Memory B cell (primary cell): ENCODE results near the gene DNM1L.

Experiments used
- ATAC-seq: fragments of 150-1000 bp; cut with Tn5 transposase; 2 replicates; pipeline ENCODE4 v1.10.0; 2021; ENCODE audit warnings: low read depth, mild to moderate bottlenecking, moderate library complexity
- DNase-seq, 2 donors: peaks; one replicate each; pipeline ENCODE4 v3.0.0; 2022; ENCODE audit warnings: low spot score in 2 of 2
- H3K27ac Mint-ChIP-seq: one replicate; pipeline ENCODE4 v1.8.0; 2022; ENCODE audit warnings: mild to moderate bottlenecking, moderate library complexity, mixed read lengths
- H3K27me3 Mint-ChIP-seq: one replicate; pipeline ENCODE4 v1.8.0; 2022; ENCODE audit warnings: mixed read lengths
- H3K36me3 Mint-ChIP-seq: one replicate; pipeline ENCODE4 v1.8.0; 2022; ENCODE audit warnings: mild to moderate bottlenecking, mixed read lengths
- H3K4me1 Mint-ChIP-seq: one replicate; pipeline ENCODE4 v1.8.0; 2022; ENCODE audit warnings: mixed read lengths
- H3K4me3 Mint-ChIP-seq: one replicate; pipeline ENCODE4 v1.8.0; 2022; ENCODE audit warnings: mild to moderate bottlenecking, moderate library complexity, mixed read lengths
- H3K9me3 Mint-ChIP-seq: one replicate; pipeline ENCODE4 v1.8.0; 2022; ENCODE audit warnings: mixed read lengths

DNM1L gene

GRCh38 chr12:32679091-32679919, at the start of gene DNM1L:
TSS of gene DNM1L (plus strand) at chr12:32679301. CDS start at chr12:32679364, 63 bp downstream.
- Mint-ChIP-seq H3K27ac (peak within 1 kb of the TSS; percentile 79), H3K4me1 (peaks cover 24% of the 10 kb centered on the region), H3K4me3 (peak within 1 kb of the TSS; percentile 82), H3K36me3 (no peaks in the 10 kb centered on the region), H3K27me3 (no peaks in the 10 kb centered on the region), H3K9me3 (no peaks in the 10 kb centered on the region)
- DNase-seq, result peak; percentile 85 to 87
- peak; percentile 90 for ATAC-seq

GRCh38 chr12:32641287-32641901, 37.7 kb upstream of the DNM1L start:
- DNase-seq (no peak), ATAC-seq (no peak)
- Mint-ChIP-seq H3K36me3 (peaks cover 7% of the 10 kb centered on the region), H3K9me3 (no peaks in the 10 kb centered on the region), H3K4me3 (no peak overlapping the region), H3K4me1 (no peaks in the 10 kb centered on the region), H3K27ac (no peak overlapping the region), H3K27me3 (no peaks in the 10 kb centered on the region)

- no peaks in the 10 kb centered on the region for H3K9me3 Mint-ChIP-seq
- H3K4me3 Mint-ChIP-seq, result no peak overlapping the region
- DNase-seq (no peak), ATAC-seq (no peak)
- H3K36me3 Mint-ChIP-seq, result no peaks in the 10 kb centered on the region
- H3K27ac Mint-ChIP-seq, result no peak overlapping the region
- peaks cover 1% of the 10 kb centered on the region for H3K27me3 Mint-ChIP-seq
- H3K4me1 Mint-ChIP-seq, result no peaks in the 10 kb centered on the region
Measured at GRCh38 chr12:32644431-32644830, 34.7 kb upstream of the DNM1L start.

GRCh38 chr12:32647275-32647674, 31.8 kb upstream of the DNM1L start:
- Mint-ChIP-seq H3K4me3 (no peak overlapping the region), H3K27me3 (peaks cover 1% of the 10 kb centered on the region), H3K9me3 (no peaks in the 10 kb centered on the region), H3K4me1 (no peaks in the 10 kb centered on the region), H3K36me3 (no peaks in the 10 kb centered on the region), H3K27ac (no peak overlapping the region)
- ATAC-seq (no peak), DNase-seq (no peak)

- no peaks in the 10 kb centered on the region for H3K4me1 Mint-ChIP-seq
- no peak for DNase-seq
- H3K27me3 Mint-ChIP-seq, result peaks cover 1% of the 10 kb centered on the region
- H3K27ac Mint-ChIP-seq, result no peak overlapping the region
- no peak for ATAC-seq
- H3K36me3 Mint-ChIP-seq, result no peaks in the 10 kb centered on the region
- H3K4me3 Mint-ChIP-seq, result no peak overlapping the region
- no peaks in the 10 kb centered on the region for H3K9me3 Mint-ChIP-seq
Measured at GRCh38 chr12:32650508-32650907, 28.6 kb upstream of the DNM1L start.

- H3K27me3 Mint-ChIP-seq, result peaks cover 1% of the 10 kb centered on the region
- H3K4me1 Mint-ChIP-seq, result no peaks in the 10 kb centered on the region
- DNase-seq, result no peak
- no peak overlapping the region for H3K4me3 Mint-ChIP-seq
- H3K36me3 Mint-ChIP-seq, result no peaks in the 10 kb centered on the region
- H3K9me3 Mint-ChIP-seq, result no peaks in the 10 kb centered on the region
- H3K27ac Mint-ChIP-seq, result no peak overlapping the region
- no peak for ATAC-seq
Measured at GRCh38 chr12:32651151-32651955, 27.7 kb upstream of the DNM1L start.

GRCh38 chr12:32651956-32652210, 27.2 kb upstream of the DNM1L start:
- H3K36me3 Mint-ChIP-seq, result no peaks in the 10 kb centered on the region
- no peaks in the 10 kb centered on the region for H3K9me3 Mint-ChIP-seq
- H3K27ac Mint-ChIP-seq, result no peak overlapping the region
- H3K4me3 Mint-ChIP-seq, result no peak overlapping the region
- ATAC-seq (no peak), DNase-seq (no peak)
- peaks cover 1% of the 10 kb centered on the region for H3K27me3 Mint-ChIP-seq
- no peaks in the 10 kb centered on the region for H3K4me1 Mint-ChIP-seq

- DNase-seq (no peak), ATAC-seq (no peak)
- Mint-ChIP-seq H3K36me3 (no peaks in the 10 kb centered on the region), H3K4me1 (no peaks in the 10 kb centered on the region), H3K4me3 (no peak overlapping the region), H3K27me3 (no peaks in the 10 kb centered on the region), H3K27ac (no peak overlapping the region), H3K9me3 (no peaks in the 10 kb centered on the region)
Measured at GRCh38 chr12:32659908-32660440, 19.1 kb upstream of the DNM1L start.

- Mint-ChIP-seq H3K27me3 (no peaks in the 10 kb centered on the region), H3K27ac (no peak overlapping the region), H3K4me1 (no peaks in the 10 kb centered on the region), H3K36me3 (no peaks in the 10 kb centered on the region), H3K9me3 (no peaks in the 10 kb centered on the region), H3K4me3 (no peak overlapping the region)
- no peak for ATAC-seq
- DNase-seq, result no peak
Measured at GRCh38 chr12:32661706-32662105, 17.4 kb upstream of the DNM1L start.

GRCh38 chr12:32662665-32663064, 16.4 kb upstream of the DNM1L start:
- Mint-ChIP-seq H3K4me1 (no peaks in the 10 kb centered on the region), H3K36me3 (no peaks in the 10 kb centered on the region), H3K4me3 (no peak overlapping the region), H3K9me3 (no peaks in the 10 kb centered on the region), H3K27me3 (no peaks in the 10 kb centered on the region), H3K27ac (no peak overlapping the region)
- ATAC-seq (no peak), DNase-seq (no peak)

- H3K27ac Mint-ChIP-seq, result no peak overlapping the region
- H3K4me1 Mint-ChIP-seq, result no peaks in the 10 kb centered on the region
- peaks cover 8% of the 10 kb centered on the region for H3K9me3 Mint-ChIP-seq
- no peak for DNase-seq
- no peak overlapping the region for H3K4me3 Mint-ChIP-seq
- H3K36me3 Mint-ChIP-seq, result peaks cover 2% of the 10 kb centered on the region
- no peaks in the 10 kb centered on the region for H3K27me3 Mint-ChIP-seq
- ATAC-seq, result no peak
Measured at GRCh38 chr12:32666018-32666417, 13.1 kb upstream of the DNM1L start.

- no peak overlapping the region for H3K27ac Mint-ChIP-seq
- peaks cover 8% of the 10 kb centered on the region for H3K9me3 Mint-ChIP-seq
- H3K27me3 Mint-ChIP-seq, result no peaks in the 10 kb centered on the region
- peaks cover 7% of the 10 kb centered on the region for H3K4me1 Mint-ChIP-seq
- ATAC-seq, result no peak
- DNase-seq, result no peak
- H3K36me3 Mint-ChIP-seq, result peaks cover 2% of the 10 kb centered on the region
- H3K4me3 Mint-ChIP-seq, result no peak overlapping the region
Measured at GRCh38 chr12:32669584-32669983, 9.5 kb upstream of the DNM1L start.

- no peak overlapping the region for H3K4me3 Mint-ChIP-seq
- H3K27ac Mint-ChIP-seq, result no peak overlapping the region
- peaks cover 11% of the 10 kb centered on the region for H3K4me1 Mint-ChIP-seq
- peaks cover 8% of the 10 kb centered on the region for H3K9me3 Mint-ChIP-seq
- DNase-seq (peak in 1 of 2 donors; percentile 22), ATAC-seq (peak; percentile 14)
- H3K36me3 Mint-ChIP-seq, result peaks cover 2% of the 10 kb centered on the region
- no peaks in the 10 kb centered on the region for H3K27me3 Mint-ChIP-seq
Measured at GRCh38 chr12:32671930-32672780, 6.9 kb upstream of the DNM1L start.
